ENCODE results near the gene CYYR1.

CYYR1 gene

DNA sequence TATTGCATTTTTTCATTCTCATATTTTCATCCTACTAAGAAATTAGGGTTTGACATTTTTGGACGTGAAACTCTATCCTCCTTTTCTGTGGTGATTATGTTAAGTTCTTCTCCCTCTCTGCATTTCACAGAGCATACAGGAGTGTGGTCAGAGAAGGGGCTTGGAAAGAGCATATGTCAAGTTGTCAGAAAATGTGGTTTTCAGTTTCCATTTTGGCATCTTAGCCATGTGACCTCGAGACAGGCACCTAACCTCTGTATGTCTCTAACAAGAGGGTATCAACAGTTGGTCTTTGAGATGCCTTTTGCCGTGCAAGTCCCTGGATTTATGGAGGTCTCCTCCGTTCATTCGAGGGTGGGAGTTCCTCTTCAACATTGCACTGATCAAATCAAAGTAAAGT, 140.7 kb downstream of the CYYR1 start:
- no peak for DNase-seq (ENCODE audit: low read depth)
- H3K4me3 ChIP-seq (ENCODE audit: control insufficient read depth, low read depth, low read length) = no peak overlapping the region
- TF ChIP-seq, protein P1, sequence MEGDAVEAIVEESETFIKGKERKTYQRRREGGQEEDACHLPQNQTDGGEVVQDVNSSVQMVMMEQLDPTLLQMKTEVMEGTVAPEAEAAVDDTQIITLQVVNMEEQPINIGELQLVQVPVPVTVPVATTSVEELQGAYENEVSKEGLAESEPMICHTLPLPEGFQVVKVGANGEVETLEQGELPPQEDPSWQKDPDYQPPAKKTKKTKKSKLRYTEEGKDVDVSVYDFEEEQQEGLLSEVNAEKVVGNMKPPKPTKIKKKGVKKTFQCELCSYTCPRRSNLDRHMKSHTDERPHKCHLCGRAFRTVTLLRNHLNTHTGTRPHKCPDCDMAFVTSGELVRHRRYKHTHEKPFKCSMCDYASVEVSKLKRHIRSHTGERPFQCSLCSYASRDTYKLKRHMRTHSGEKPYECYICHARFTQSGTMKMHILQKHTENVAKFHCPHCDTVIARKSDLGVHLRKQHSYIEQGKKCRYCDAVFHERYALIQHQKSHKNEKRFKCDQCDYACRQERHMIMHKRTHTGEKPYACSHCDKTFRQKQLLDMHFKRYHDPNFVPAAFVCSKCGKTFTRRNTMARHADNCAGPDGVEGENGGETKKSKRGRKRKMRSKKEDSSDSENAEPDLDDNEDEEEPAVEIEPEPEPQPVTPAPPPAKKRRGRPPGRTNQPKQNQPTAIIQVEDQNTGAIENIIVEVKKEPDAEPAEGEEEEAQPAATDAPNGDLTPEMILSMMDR (conservative IDR thresholded peaks at IDR 0.05; ENCODE audit: control insufficient read depth, insufficient read depth, low read depth, low read length) = no peak

DNA sequence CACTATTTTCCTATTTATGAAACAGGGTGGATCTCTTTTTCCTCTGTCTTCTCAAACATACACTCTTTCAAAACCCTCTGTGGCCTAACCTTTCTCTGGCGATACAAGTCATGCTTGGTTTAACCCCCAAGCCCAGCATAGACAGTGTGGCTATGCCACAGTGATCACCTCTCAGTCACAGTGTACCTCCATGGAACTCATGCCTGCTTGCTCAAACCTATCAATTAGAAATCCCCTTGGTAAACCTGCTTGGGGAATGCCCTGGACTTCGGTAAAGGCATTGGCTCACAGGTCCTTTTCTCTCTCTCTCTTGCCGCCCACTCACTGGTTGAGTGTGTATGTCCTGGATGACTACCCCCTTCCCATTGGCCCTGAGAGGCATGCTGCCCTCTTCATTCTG, 147.5 kb downstream of the CYYR1 start:
- no peak for DNase-seq (ENCODE audit: low read depth)
- H3K4me3 ChIP-seq (ENCODE audit: control insufficient read depth, low read depth, low read length) = no peak overlapping the region
- TF ChIP-seq, protein P1 (conservative IDR thresholded peaks at IDR 0.05; ENCODE audit: control insufficient read depth, insufficient read depth, low read depth, low read length) = no peak

DNA sequence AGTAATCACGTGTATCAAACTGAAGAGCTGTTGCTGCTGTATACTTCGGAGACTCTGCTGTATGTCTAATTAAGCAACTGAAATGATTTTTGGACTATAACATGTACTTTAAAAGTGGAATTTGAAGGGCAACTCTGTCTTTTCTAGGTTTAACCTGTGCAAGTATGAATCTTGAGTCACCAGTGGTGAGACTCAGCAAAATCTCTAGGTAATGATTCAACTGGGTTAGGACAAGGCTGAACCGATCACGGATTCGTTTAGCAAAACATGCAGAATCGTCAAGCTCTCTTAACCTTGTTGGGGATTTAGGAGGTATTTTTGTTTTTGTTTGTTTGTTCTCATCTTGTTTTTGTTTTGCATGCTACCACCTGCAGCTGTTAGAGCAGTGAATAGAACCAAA, 149.6 kb downstream of the CYYR1 start:
- TF ChIP-seq, protein P1 (conservative IDR thresholded peaks at IDR 0.05; ENCODE audit: control insufficient read depth, insufficient read depth, low read depth, low read length) = no peak
- no peak for DNase-seq (ENCODE audit: low read depth)

DNA sequence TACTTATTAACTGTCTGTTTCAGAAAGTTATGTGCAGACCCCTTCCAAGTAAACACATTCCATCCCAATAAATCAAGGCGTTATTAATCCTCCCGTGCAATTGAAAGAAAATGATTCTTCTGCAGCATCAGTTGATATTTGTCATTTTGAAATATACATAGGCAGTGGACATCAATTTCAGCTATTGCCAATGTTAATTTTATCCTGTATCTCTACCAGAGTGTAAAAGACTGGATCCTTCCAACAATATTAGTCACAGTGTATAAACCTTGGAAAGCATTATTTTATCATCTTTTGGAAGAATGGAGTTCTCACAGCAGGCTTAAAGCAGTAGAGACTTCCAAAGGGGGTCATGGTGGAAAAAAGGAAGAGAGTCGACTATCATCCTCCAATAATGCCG, 150.4 kb downstream of the CYYR1 start:
- H3K4me3 ChIP-seq (ENCODE audit: control insufficient read depth, low read depth, low read length) = no peak overlapping the region
- no peak for DNase-seq (ENCODE audit: low read depth)
- TF ChIP-seq, protein P1 (conservative IDR thresholded peaks at IDR 0.05; ENCODE audit: control insufficient read depth, insufficient read depth, low read depth, low read length) = no peak

More for the DNA sequence above, 149.6 kb downstream of the CYYR1 start:
- no peak overlapping the region for H3K4me3 ChIP-seq (ENCODE audit: control insufficient read depth, low read depth, low read length)

DNA sequence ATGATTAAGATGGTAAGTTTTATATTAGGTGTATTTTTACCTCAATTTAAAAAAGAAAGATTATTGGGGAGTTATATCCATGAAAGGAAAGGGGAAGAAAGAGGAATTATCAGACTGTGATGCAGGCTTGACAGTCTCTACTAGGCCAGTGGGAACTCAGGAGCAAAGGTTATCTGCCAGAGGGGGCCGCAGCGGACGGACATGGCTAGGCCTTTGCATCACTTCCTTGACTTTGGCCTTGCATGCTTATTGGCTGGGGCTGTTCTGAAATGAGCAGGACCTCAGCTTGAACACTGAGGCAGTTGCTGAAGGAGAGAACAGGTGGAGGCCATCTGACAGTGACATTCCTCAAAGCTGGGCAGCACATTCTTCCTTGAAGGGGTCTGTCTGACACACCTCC, 150.9 kb downstream of the CYYR1 start:
- TF ChIP-seq, protein P1 (conservative IDR thresholded peaks at IDR 0.05; ENCODE audit: control insufficient read depth, insufficient read depth, low read depth, low read length) = no peak

DNA sequence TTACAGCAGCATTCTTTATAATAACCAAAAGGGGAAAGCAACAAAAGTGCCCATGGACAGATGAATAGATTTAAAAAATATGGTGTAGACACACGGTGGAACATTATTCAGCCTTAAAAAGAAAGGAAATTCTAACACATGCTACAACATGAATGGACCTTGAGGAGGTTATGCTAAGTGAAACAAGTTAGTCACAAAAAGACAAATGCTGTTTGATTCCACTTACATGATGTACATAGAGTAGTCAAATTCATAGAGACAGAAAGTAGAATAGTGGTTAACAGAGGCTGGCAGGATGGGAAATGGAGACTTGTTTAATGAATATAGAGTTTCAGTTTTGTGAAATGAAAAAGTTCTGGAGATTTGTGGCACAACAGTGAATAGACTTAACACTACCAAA, 151.4 kb downstream of the CYYR1 start:
- no peak for DNase-seq (ENCODE audit: low read depth)
- TF ChIP-seq, protein P1 (conservative IDR thresholded peaks at IDR 0.05; ENCODE audit: control insufficient read depth, insufficient read depth, low read depth, low read length) = no peak
- no peak overlapping the region for H3K4me3 ChIP-seq (ENCODE audit: control insufficient read depth, low read depth, low read length)

More for the DNA sequence above, 150.9 kb downstream of the CYYR1 start:
- no peak for DNase-seq (ENCODE audit: low read depth)
- no peak overlapping the region for H3K4me3 ChIP-seq (ENCODE audit: control insufficient read depth, low read depth, low read length)
